Retina (tissue), 1 donor: ENCODE data around the gene PDE8B.

Experiments used
- DNase-seq: peaks from one replicate; pipeline ENCODE4 v3.0.0-alpha.2; 2016

Gene PDE8B

GRCh38 chr5:77232574-77233358 lies 22.3 kb downstream of the PDE8B start:
- peak; percentile 20 for DNase-seq

GRCh38 chr5:77235846-77236721 lies 25.6 kb downstream of the PDE8B start:
- no peak for DNase-seq

DNA sequence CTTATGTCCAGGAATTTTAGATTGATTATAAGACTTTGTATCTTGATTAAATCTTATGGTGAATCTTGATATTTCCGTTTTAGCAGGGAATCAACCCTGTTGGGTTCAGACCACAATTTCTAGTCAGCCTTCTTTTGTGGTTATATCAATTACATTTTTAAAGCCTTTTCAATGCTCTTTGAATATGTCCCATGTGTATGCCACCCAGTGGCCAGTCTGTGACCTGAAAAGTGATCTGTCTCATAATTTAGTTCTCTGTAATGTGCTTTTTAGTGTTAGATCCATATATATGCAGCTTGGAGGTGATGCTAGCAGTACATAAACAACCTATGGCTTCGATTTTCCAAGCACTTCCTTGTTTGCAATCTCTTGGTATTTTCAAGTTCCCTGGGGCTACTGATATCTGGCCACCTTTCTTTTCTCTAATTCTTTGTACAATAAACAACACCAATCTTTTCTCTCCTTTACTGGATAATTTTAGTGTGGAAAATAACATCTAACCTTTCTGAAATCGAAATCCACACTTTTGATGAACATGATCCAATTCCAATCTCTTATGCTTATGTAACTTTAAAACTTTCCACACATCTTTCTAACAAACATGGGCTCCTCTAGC lies 28.8 kb downstream of the PDE8B start:
- DNase-seq: no peak

DNA sequence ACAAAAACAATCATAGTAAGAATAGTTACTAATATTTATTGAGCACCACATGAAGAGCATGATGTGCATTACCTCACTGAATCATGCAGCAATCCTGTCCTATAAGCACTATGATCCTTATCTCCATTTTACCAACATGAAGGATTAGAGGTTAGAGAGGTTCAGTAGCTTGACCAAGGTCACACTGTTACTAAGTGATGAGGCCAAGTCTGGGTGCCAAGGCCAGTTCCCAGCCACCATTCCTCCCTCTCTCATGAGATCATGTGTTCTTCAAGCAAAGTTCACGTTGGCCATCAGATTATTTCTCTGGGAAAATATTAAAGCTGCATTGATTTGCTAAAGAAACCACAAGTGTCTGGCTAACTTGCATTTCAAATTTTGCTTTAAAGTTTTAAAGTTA lies 31.0 kb downstream of the PDE8B start:
- no peak for DNase-seq

GRCh38 chr5:77249475-77249874 lies 39.0 kb downstream of the PDE8B start:
- no peak for DNase-seq

DNA sequence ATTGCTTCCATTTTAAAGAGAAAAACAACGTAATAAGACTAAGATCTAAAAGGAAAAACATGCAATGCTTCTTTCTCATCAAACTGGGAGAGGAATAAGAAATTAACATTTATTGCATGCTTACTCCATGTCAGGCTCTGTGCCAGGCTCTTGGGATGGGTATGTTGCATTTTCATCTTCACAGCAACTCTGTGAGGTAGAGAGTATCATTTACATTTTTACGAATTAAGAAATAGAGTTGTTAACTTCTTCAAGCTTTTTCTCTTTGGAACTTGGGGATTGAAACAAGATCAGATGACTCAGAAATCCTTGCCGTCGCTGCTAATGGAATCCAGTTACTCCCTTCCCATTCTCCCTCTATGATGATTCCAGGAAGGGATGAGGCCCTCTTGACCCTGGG lies 39.5 kb downstream of the PDE8B start:
- no peak for DNase-seq

GRCh38 chr5:77251921-77252320 lies 41.4 kb downstream of the PDE8B start:
- DNase-seq: no peak

DNA sequence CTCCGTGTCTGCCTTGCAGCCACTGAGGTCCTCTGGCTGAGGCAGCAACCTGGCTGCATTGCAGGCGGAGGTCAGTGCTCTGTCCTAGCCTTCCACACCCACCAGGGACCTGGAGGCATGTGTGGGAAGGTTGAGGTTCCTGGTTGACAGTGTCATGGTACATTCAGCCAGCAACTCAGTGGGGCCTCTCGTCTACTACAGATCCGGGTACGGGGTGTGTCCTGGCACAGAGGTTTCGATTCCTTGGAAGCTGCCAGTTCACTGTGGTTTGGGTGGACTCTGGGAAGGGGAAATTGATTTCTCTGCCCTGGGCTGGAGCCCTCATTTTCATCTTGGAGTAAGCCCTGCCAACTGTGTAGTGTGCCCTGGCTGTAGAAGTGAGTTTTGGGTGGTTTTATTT lies 45.1 kb downstream of the PDE8B start:
- no peak for DNase-seq

DNA sequence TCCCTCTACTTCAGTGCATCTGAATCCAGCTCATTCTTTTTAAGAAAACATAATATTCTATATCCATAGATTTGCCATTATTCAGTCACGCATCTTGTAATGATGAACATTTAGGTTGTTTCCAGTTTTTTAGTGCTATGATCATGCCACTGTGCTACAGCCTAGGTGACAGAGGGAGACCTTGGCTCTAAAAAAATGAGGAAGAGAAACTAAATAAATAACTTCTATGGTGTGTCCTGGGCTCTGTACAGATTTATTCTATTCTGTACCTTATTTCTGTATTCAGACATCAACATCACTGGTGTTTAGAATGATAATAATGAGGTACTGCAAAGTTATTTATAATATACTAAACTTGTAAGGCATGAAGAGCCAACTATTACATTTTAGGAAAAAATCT lies 45.9 kb downstream of the PDE8B start:
- no peak for DNase-seq

- DNase-seq: no peak
These were observed 48.2 kb downstream of the PDE8B start for GRCh38 chr5:77258652-77259051.

DNA sequence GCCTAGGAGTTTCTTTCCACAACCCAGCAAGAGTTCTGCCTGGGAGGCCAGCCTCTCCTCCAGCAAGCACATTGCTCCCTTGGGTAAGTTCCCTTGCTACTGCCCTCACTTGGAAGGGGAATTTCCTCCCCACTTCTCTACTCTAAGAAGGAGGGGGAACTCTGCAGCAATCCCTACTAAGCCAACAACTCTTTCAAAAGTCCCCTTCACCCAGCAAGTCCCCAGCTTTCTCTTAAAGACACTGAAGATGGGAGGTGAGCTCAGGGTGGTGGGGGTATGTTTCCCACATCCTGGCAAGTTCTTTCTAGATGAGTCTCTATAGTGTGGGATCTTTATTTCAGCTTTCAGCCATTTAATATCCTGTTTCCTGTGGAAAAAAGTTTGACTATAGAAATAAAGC lies 49.0 kb downstream of the PDE8B start:
- DNase-seq: no peak

DNA sequence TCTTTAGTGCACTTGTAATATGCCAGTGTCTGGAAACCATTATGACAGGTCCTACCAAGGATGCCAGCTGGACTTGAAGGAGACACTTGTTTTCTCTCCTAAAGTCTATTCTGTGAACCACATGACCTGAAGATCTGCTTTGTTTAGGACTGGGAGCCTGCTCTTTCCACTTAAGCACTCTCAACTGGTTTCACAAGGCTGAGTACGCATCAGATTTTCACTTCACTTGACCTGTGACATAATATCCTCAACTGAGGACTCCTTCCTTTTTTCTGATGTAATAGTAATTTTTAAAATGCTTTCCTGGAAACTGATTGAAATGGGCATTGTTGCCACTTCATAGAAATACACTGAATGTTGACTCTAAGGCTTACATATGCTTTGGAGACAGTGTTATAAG lies 52.2 kb downstream of the PDE8B start:
- DNase-seq: peak; percentile 13

GRCh38 chr5:77266291-77266690 lies 55.8 kb downstream of the PDE8B start:
- no peak for DNase-seq

DNA sequence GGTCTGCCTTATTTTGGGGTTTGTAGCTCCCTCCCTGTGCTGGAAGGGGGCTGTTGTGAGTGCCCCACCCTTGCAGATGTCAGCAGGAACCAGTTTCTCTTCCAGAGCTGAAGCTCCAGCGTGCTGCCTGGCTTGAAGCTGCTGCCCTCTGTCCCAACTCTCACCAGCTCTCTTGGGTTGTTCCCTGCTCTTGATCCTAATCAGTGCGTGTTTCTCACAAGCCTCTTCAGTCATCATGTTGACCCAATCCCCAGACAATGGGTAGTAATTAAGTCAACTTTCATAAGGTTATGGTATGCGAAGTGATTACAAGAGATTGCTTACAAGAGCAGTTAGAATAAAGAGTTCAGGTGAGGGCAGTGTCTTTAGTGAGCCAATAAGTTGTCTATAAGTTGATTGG lies 57.0 kb downstream of the PDE8B start:
- no peak for DNase-seq

- DNase-seq: no peak
These were observed 61.7 kb downstream of the PDE8B start for GRCh38 chr5:77272206-77272605.

DNA sequence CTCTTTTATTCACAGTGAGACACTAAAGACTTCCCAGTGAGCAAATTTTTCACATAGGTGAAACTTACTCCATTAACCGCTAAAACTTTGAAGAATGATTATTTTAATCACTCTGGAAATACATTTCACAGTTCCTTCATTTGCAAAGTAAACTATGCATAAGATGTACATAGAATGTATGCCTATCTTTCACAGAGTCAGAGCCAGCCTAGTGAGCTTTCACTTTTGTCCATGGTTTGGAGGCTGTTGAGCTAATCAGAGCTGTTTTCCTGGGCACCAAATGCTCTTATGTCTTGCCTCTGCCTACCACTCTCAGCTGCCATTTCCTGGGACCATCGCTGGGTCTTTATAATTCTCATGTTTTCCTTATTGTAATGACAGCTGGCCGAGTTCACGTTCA lies 67.3 kb downstream of the PDE8B start:
- no peak for DNase-seq

DNA sequence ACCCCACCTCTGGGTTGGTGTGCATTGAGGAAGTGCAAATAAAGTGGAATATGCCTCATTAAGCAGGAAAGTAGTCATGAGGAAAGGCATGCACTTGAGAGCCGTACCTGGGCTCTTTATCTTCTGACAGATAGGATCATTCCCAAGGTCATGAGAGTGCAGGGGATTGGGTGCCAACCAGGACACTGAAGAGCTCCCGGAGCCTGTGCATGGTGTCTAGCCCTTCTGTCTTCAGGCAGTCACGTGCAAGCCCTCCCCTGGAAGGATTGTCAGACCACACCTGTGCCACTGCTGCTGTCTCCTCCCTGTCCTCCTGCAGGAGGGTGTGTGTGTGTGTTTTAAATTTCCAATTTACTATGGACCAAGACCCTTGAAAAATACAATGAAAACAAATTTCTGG lies 69.6 kb downstream of the PDE8B start:
- DNase-seq: no peak

GRCh38 chr5:77281969-77282336 lies 71.5 kb downstream of the PDE8B start:
- no peak for DNase-seq

DNA sequence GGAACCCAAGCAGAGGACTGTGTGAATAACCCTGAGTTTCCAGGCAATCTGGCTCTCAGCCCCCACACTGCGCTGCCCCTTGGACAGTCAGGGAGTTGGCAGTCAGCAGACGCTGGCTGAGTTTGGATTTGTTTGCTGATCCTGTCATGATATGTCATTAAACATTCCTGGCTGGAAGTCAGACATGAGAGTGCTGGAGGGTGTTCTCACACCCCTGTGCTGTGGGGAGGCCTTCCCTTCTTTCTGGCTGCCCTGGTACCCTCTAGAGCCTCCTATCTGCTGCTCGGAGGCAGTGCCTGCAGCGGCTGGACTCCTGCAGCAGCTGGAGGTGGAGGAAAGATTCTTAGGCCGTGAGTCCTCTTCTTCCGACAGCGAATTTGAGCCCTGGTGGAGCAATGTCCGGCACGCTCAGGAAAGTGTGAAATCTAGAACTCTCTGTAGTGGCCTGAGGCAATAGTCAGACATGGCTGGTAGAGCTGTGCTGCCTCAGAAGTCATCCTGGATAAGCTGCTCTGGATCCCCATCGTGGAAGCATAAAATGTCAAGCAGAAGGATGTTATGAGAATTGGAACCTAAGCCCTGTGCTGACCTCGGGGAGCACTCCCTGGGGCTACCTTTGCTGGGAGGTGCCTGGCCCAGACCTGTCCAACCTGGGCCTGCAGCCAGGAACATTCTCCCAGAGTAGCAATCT lies 72.0 kb downstream of the PDE8B start:
- DNase-seq: no peak

DNA sequence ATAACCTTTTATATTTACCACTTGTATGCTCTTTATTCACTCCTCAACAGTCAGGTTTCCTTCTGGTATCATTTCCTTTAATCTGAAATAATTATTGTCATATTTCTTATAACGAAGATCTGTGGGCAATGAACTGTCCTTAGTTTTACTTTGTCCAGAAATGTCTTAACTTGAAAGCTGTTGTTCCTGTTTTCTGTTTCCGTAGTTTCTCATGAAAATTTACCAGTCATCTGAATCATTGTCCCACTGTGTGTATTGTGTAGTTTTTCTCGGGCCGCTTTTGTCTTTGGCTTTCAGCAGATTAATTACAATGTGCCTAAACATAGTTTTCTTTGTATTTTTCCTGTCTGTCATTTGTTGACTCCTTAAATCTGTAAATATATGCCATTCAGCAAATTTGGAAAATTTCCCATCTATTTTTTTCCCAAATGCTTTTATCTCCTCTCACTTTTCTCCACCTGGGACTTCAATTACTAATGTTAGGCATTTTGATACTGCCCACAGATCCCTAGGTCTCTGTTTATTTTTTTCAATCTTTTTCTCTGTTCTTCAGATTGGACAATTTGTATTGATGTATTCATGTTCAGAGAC lies 74.9 kb downstream of the PDE8B start:
- no peak for DNase-seq

DNA sequence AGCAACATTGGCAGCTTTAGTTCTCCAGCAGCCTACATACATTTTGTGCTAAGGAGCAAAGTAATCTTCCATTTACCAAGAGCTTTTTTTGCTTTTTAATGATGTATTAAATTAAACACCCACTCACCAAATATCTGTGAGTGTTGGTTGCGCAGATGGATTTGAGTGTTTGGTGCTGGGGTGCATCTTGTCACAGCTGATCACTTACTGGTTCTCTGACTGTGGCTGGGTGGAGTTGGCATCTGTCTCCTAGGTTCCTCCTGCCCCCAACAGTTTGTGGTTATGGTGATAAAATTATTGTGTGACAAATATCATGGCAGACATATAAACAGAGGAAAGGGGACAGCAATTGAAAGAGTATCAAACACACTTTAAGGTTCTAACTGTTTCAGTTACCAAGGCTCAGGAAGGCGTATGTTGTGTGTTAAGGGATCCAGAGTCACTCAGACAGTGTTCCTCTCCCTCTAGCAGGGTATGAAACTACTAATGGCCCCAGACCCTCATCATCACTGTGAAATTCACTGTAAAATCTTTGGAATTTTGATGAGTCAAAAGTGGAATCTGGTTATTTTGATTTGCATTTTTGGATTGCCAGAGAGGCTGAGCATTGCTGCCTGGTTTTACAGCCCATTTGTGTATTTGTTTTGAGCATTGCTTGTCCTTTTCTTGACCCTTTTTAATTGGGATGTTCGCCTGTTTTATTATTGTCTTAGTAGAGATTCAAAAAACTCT lies 81.7 kb downstream of the PDE8B start:
- DNase-seq: no peak

- no peak for DNase-seq
These were observed 83.7 kb downstream of the PDE8B start for GRCh38 chr5:77294185-77294584.
